Erythroblast (primary cell): ENCODE data around the gene CBLC.
"Not testable (repeated sequence)": the region's sequence is repeated elsewhere in the genome, so short reads cannot be mapped to it uniquely, and the experiment has no call there.

Source experiments
- GATA1 ChIP-seq: IDR thresholded peaks from 2 replicates; pipeline ENCODE4 v1.6.1; 2011; ENCODE audit warnings: low read depth, mild to moderate bottlenecking, control low read depth, low read length, moderate library complexity
- POLR2A ChIP-seq: IDR thresholded peaks from 2 replicates; pipeline ENCODE4 v1.6.1; 2011; ENCODE audit warnings: mild to moderate bottlenecking, low read length

- TF ChIP-seq POLR2A, GATA1: not testable (repeated sequence)
Observed at GRCh38 chr19:44781694-44782093, 4.0 kb downstream of the CBLC start.
